SKM-1 (cell line): Measurements from ENCODE around the gene MAST4.
A peak's percentile ranks its signal among the peaks of the same experiment; 100 is the strongest.

ENCODE experiments used
- DNase-seq: peaks from one replicate; lab custom pipeline; 2025; ENCODE audit not compliant: unreplicated experiment; lab: John Stamatoyannopoulos, UW

The MAST4 gene

GRCh38 chr5:66603164-66603563 is 7.0 kb downstream of the MAST4 start:
- no peak for DNase-seq

- no peak for DNase-seq
Measured at GRCh38 chr5:66603881-66604280, 7.7 kb downstream of the MAST4 start.

- DNase-seq = no peak
Measured at GRCh38 chr5:66606713-66607112, 10.5 kb downstream of the MAST4 start.

GRCh38 chr5:66608501-66608900 is 12.3 kb downstream of the MAST4 start:
- no peak for DNase-seq

DNA sequence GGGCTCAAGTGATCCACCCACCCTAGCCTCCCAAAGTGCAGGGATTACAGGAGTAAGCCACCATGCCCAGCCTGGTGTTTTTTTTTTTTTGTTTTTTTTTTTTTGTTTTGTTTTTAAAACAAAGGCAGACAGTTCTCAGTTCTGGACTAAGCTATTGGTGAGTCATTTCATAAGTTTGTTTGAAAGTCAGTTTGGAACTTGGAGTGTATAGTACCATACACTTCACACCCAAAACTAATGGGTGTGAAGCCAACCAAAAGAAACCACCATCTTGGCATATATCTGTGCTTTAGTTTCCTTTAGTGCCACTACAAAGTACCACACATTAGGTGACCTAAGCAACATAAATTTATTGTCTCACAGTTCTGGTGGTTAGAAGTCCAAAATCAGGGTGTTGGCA is 13.4 kb downstream of the MAST4 start:
- DNase-seq = no peak

DNA sequence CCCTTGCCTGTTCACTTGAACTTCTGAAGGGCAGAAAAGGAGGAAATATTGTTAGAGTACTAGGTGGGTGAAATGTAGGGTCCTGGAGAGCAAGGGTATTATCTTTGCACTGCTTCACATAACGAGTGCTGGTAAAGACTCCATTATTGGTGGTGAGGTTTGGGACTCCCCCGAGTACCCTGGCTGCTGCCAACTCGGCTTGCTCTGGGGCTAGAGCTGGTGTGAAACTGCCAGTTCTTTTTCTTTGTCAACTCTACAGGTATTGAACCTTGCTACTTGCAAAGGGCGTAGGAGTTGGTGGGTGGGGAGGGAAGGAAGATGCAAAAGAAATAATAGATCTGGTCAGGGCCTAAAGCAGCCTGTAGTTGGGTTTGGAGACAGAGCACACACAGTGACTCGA is 16.0 kb downstream of the MAST4 start:
- no peak for DNase-seq

GRCh38 chr5:66615136-66615535 is 18.9 kb downstream of the MAST4 start:
- no peak for DNase-seq

DNA sequence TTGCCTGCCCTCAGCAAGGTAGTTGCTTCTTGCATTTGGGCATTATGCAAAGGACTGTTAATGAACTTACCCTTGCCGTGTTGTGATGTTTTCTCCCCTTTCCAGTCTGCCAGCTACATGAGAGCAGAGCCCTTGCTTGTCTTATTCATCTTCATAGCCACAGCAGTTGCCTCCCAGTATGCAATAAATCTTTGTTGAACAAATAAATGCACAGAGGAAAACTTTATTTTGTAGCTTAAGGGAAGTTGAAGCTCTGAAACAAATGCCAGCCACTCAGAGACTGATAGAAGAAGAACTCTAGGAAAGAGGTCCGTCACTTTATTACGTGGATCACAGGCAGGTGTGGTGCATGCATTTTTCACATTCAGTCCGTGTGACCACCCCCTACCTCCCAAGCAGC is 19.7 kb downstream of the MAST4 start:
- no peak for DNase-seq

GRCh38 chr5:66616520-66617225 is 20.5 kb downstream of the MAST4 start:
- DNase-seq = no peak

DNA sequence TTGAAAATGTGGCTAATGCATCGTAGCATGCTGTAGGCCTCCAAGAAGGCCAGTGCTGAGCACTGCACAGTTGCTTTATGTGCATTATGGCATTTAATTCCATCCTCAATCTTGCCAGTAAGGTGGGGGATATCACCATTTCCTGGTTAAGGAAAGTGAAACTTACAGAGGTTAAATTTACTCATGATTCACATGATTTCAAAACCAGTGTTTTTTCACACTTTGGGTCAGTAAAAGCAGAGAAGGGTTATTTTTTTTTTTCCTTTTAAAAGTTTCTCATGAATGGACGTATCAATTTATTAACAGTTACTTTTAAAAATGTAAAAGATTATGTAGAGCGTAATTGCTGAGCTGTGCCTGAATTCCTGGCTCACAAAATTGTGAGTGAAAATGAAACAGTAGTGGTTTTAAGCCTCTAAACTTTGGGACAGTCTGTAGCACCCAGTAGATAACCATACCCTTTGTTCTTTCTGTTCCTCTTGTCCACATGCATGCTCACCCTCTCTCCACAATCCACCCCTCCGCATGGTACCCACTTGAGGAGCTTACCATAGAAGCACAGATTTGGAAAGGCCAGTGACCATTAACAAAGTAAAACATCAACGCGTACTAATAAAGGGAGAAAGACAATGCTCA is 21.2 kb downstream of the MAST4 start:
- no peak for DNase-seq

GRCh38 chr5:66617991-66618768 is 22.0 kb downstream of the MAST4 start:
- DNase-seq = no peak

GRCh38 chr5:66620711-66621110 is 24.5 kb downstream of the MAST4 start:
- DNase-seq = no peak

DNA sequence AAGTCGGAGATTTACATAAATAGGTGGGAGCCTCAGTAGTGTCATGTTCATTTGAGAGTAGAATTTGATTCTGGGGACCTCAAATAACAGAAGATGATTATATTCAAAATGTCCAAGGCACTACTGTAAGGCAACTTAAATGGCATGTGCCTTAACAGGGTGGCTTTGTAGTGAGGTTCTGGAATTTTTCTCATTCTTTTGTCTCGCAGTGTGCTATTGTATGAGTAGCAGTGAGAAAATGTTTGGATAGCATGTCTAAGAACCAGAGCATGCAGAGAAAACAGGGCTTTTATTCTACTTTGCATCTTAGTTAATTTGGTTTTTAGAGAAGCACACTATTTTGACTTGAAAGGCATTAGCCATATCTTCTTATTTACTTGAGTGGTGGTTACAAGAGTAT is 25.0 kb downstream of the MAST4 start:
- DNase-seq = no peak

- no peak for DNase-seq
Measured at GRCh38 chr5:66621736-66622135, 25.5 kb downstream of the MAST4 start.

- DNase-seq = no peak
Measured at GRCh38 chr5:66628561-66628960, 32.4 kb downstream of the MAST4 start.

- no peak for DNase-seq
Measured at GRCh38 chr5:66629446-66629845, 33.3 kb downstream of the MAST4 start.

DNA sequence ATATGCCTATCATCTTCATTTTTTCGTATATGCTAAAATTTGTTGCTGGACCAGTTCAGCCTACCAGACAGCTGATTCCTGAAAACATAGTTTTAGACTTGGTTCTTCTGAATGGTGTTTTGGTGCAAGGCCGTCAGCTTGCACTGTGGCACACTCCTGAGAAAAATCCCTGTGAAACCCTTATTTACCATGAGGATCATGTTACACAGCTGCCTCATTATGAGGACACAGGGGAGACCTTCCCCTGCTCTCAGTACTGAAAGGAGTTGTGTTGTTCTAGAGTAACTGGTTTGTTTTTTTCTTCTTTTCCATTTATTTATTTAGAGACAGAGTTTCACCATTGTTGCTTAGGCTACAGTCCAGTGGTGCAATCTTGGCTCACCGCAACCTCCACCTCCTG is 37.6 kb downstream of the MAST4 start:
- no peak for DNase-seq

DNA sequence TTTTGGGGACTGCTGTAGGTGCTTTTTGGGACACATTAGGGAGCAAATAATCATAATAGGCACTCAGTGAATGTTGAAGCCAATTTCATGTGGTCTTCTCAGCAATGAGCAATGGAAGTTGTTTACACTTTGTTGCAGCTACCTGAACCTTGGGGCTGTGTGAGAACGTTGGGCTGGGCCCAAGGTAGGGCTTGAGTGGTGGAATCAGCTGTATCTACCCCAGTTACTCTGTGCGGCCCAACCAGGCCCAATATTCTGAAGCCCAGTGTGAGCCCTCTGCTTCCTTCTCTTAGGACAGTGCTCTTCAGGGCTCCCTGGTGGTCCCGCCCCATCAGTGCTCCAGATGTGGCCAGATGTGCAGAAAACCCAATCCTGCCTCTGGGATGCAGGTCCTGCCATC is 38.4 kb downstream of the MAST4 start:
- DNase-seq = no peak

DNA sequence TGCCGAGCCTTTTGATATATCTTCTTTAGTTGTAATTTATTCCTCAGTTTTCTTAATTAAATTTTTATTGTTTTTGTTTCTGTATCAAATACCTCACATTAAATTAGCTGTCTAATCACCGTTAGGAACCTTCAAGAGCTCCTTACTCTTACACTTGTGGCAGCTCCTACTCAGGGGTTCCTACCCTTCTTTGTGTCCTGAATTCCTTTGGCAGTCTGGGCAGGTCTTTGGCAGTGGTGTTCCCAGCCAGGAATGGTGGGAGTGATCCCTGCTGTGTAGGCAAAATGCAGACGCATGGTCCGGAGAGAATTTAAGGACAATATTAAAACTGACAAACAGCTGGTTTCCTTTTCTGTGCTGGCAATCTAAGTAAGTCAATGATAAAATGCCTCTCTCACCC is 41.8 kb downstream of the MAST4 start:
- DNase-seq = no peak

DNA sequence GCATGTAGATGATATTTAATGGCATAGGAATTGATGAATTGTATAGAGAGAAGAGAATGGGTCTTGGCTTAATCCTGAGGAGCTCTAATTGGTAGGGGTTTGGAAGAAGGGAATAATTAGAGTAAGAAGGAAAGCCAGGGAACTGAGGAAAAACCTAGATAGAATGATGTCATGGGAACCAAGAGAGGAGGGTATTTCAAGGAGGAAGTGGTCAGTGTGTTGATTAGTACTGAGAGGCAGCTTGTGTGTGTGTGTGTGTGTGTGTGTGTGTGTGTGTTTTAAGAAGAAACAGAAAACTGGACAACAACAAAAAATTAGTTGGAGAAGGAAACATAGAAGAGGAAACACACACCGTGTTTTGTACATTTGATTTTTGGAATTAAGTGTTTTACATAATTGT is 42.8 kb downstream of the MAST4 start:
- DNase-seq = peak; percentile 12

- DNase-seq = no peak
Measured at GRCh38 chr5:66642538-66642937, 46.3 kb downstream of the MAST4 start.

DNA sequence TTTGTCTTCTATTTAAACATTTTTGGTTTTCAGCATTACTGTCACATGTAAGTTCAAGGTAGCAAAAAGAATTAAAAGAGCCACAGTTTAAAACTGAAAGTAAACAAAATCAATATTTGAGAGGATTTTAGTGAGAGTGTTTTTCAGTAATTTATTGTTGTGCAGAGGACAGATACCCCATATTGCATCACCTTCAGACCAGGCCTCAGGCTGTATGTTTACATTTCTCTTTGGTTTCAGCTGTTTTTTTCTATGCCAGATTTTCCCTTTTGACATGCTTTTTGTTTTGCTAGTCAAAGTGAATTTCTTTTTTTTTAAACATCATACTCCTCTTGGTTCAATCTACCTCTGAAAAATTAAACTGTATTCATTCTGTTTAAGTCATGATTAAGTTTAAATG is 47.2 kb downstream of the MAST4 start:
- DNase-seq = no peak
